Upper lobe of left lung (tissue), 6 donors: ENCODE measurements around the gene ITGA1. TPM values are rescaled to one million over a fixed set of nuclear protein-coding genes. Genes with fewer than 3 reads are reported as not detected.

ENCODE experiments used
- ATAC-seq, 2 donors: fragments of 200-7000 bp; cut with Tn5 transposase; one replicate each; pipeline ENCODE4 v1.9.1; 2022; ENCODE audit warnings: mild to moderate bottlenecking in 2 of 2, moderate library complexity in 2 of 2; ENCODE audit not compliant: low FRiP score in 2 of 2
- DNase-seq, 2 donors: peaks; one replicate each; pipeline ENCODE4 v3.0.0-alpha.2; 2019 to 2020
- H3K27ac ChIP-seq, 4 donors: fragments of 200-600 bp; sonication (generic); one replicate each; pipeline ENCODE4 v1.5.1; 2016 to 2019
- H3K27me3 ChIP-seq, 4 donors: fragments of 200-600 bp; sonication (generic); one replicate each; pipeline ENCODE4 v1.5.1; 2017 to 2019
- H3K36me3 ChIP-seq, 4 donors: fragments of 200-600 bp; sonication (generic); one replicate each; pipeline ENCODE4 v1.5.1; 2016 to 2019
- H3K4me1 ChIP-seq, 4 donors: fragments of 200-600 bp; sonication (generic); one replicate each; pipeline ENCODE4 v1.5.1; 2018 to 2019
- H3K4me3 ChIP-seq, 4 donors: fragments of 200-600 bp; sonication (generic); one replicate each; pipeline ENCODE4 v1.5.1; 2017 to 2019; ENCODE audit warnings: mild to moderate bottlenecking in 2 of 4, moderate library complexity in 1 of 4
- H3K9me3 ChIP-seq, 4 donors: fragments of 200-600 bp; sonication (generic); one replicate each; pipeline ENCODE4 v1.5.1; 2018 to 2019
- EP300 ChIP-seq, 4 donors: sonication (generic); formaldehyde crosslinking; IDR thresholded peaks; one replicate each; pipeline ENCODE4 v1.5.1; 2017; ENCODE audit warnings: antibody characterized with exemption in 4 of 4, control low read depth in 2 of 4
- POLR2A ChIP-seq, 4 donors: fragments of 450-650 bp; IDR thresholded peaks; one replicate each; pipeline ENCODE4 v1.5.1; 2016 to 2017; ENCODE audit warnings: antibody characterized with exemption in 4 of 4, mild to moderate bottlenecking in 2 of 4
- POLR2AphosphoS5 ChIP-seq, 2 donors: sonication (generic); formaldehyde crosslinking; IDR thresholded peaks; one replicate each; pipeline ENCODE4 v1.5.1; 2017; ENCODE audit warnings: antibody characterized with exemption in 2 of 2
- WGBS, 2 donors: methylation state at CpG; one replicate each; pipeline ENCODE4 v1.1.5; 2017 to 2018; 5-methylcytosine and 5-hydroxymethylcytosine counted together
- total RNA-seq, 6 donors: library from RNA; depleted of rRNA in 4 of 6; stranded (reverse); fragments of >200 nt in 4 of 6; gene quantifications; one replicate each; pipeline versions ENCODE4 v1.1.0 to v1.2.1, GENCODE V29; 2016 to 2021
- TF ChIP-seq, protein P1 (sequence below), 6 experiments: fragments of 450-650 bp in 4 of 6; fragments of 200-600 bp in 2 of 6; sonication (generic) in 2 of 6; IDR thresholded peaks; one replicate each; pipeline ENCODE4 v1.5.1; 2016 to 2019; ENCODE audit warnings: antibody characterized with exemption in 6 of 6
- donor health status: DM: no; HTN: no; CAD: no; lungs with moderate emphysema.
- donor health status: DM: no; HTN: yes; CAD: no; lungs with severe emphysema.

The ITGA1 gene
- total RNA-seq, 6 donors from 2014 or later = 19.9 to 134 (median 60.8) TPM

DNA sequence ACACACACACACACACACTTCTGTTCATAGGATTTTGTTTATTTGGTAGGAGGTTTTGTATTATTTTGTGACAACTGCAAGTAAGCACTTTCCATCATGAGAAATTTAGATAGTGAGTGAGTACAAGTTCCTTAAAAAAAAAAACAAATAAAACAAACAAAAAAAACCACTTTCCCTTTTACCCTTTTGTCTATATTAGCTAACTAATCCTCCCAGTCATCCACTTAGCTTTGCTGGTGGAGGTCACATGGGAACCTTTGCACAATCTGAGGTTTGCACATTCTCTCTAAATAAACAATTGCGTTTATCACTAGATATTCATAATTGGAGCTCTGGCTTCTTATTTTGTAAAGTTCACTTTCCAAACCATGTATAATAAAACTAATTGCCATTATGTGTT is 6.8 kb downstream of the ITGA1 start:
- Histone ChIP-seq H3K4me1 (peaks cover 8 to 45% (median 19%) of the 10 kb centered on the region in 4 donors), H3K36me3 (no peaks in the 10 kb centered on the region), H3K27ac (peak overlapping the region in 2 of 4 donors; percentile 6 to 38), H3K27me3 (no peaks in the 10 kb centered on the region), H3K4me3 (no peak overlapping the region), H3K9me3 (no peaks in the 10 kb centered on the region)
- no peak for TF ChIP-seq POLR2A (IDR thresholded peaks at IDR 0.05)
- TF ChIP-seq EP300 (IDR thresholded peaks at IDR 0.05) = peak in 1 of 4 donors; percentile 54
- TF ChIP-seq POLR2AphosphoS5 (IDR thresholded peaks at IDR 0.05) = no peak
- WGBS, 2 donors = 23 to 29% methylated on average over 1 of the region's 1 CpG
- DNase-seq (peak in 1 of 2 donors; percentile 47), ATAC-seq (no peak)

DNA sequence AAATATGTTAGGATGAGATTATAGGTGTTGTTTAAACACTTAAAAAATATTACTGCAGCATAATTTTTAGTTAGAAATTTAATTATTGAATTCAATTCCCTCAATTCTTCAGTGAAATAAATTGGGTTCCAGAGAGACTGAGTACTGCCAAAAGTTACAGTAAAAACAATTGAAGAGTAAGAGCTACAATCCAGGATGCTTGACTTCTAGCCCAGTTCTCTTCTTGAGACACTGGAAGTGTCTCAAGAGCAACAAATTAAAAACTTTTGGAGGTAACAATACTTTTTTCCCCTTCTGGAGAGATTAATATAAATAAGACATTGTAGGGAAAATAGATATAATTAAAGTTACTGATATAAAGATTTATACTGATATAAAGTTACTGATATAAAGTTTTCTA is 8.3 kb downstream of the ITGA1 start:
- H3K4me3 ChIP-seq = no peak overlapping the region
- TF ChIP-seq EP300 (IDR thresholded peaks at IDR 0.05) = no peak
- ATAC-seq (no peak), DNase-seq (no peak)
- H3K27ac ChIP-seq = peak overlapping the region in 2 of 4 donors; percentile 90 to 93
- no peaks in the 10 kb centered on the region for H3K9me3 ChIP-seq
- no peaks in the 10 kb centered on the region for H3K27me3 ChIP-seq
- peaks cover 14 to 47% (median 29%) of the 10 kb centered on the region in 4 donors for H3K4me1 ChIP-seq
- no peaks in the 10 kb centered on the region for H3K36me3 ChIP-seq

DNA sequence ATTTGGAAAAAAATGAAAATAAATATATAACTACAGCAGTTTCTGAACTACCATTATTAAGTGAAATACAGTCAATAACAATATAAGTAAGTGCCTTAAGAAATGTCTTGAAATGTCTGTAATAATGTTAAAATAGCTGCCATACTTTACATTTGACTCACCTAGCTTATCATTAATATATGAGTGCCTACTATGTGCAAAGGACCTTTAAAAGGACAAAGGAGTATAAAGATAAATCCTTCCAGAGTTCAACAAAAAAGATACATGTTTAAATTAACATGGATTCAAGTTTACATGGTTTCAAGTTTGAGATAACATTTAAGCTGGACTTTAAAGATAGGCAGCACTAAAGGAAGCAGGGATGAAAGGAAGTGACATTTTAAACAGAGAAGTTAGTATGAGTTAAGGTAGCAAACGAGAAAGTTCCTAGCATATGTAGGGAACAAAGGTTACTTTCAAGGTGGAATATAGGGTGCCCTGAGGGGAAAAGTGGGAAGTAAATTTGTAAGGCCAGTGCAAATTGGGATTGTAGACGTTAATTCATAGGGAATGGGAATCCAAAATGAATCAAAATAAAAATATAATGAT is 8.9 kb downstream of the ITGA1 start:
- Histone ChIP-seq H3K4me1 (peaks cover 19 to 49% (median 35%) of the 10 kb centered on the region in 4 donors), H3K4me3 (no peak overlapping the region), H3K9me3 (no peaks in the 10 kb centered on the region), H3K27me3 (no peaks in the 10 kb centered on the region), H3K27ac (peak overlapping the region; percentile 13 to 93 (median 62)), H3K36me3 (peaks cover 0 to 3% (median 0%) of the 10 kb centered on the region in 4 donors)
- DNase-seq = no peak
- WGBS, 2 donors = 68 to 78% methylated on average over 2 of the region's 2 CpGs
- no peak for TF ChIP-seq POLR2A (IDR thresholded peaks at IDR 0.05)
- TF ChIP-seq, protein P1, sequence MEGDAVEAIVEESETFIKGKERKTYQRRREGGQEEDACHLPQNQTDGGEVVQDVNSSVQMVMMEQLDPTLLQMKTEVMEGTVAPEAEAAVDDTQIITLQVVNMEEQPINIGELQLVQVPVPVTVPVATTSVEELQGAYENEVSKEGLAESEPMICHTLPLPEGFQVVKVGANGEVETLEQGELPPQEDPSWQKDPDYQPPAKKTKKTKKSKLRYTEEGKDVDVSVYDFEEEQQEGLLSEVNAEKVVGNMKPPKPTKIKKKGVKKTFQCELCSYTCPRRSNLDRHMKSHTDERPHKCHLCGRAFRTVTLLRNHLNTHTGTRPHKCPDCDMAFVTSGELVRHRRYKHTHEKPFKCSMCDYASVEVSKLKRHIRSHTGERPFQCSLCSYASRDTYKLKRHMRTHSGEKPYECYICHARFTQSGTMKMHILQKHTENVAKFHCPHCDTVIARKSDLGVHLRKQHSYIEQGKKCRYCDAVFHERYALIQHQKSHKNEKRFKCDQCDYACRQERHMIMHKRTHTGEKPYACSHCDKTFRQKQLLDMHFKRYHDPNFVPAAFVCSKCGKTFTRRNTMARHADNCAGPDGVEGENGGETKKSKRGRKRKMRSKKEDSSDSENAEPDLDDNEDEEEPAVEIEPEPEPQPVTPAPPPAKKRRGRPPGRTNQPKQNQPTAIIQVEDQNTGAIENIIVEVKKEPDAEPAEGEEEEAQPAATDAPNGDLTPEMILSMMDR (IDR thresholded peaks at IDR 0.05) = no peak
- TF ChIP-seq POLR2AphosphoS5 (IDR thresholded peaks at IDR 0.05) = no peak
- ATAC-seq = no peak

DNA sequence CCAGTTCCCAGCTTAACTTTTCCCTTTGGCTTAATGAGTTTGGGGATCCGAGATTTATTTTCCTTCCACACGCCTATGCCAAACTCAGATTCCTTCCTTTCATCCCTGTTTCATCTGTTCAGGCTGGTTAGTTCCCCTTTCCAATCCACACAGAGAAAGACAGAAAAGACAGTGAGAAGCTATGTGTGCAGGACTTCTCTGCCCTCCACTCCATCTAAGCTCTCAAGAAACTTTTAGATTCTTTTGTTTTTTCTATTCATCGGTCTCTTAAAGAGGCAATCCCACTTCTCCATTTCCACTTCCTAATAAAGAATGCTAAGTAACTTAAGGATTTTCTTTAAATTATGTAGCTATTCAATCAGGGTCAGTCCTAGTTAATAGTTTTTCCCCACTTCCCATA is 11.2 kb downstream of the ITGA1 start:
- no peaks in the 10 kb centered on the region for H3K9me3 ChIP-seq
- TF ChIP-seq POLR2AphosphoS5 (IDR thresholded peaks at IDR 0.05) (no peak), EP300 (IDR thresholded peaks at IDR 0.05) (no peak), POLR2A (IDR thresholded peaks at IDR 0.05) (no peak)
- TF ChIP-seq, protein P1 (IDR thresholded peaks at IDR 0.05) = no peak
- peak overlapping the region in 3 of 4 donors; percentile 60 to 74 (median 65) for H3K4me3 ChIP-seq
- ATAC-seq (peak in 1 of 2 donors; percentile 4), DNase-seq (no peak)
- H3K27ac ChIP-seq = peak overlapping the region; percentile 90 to 93 (median 92)
- H3K4me1 ChIP-seq = peaks cover 40 to 63% (median 52%) of the 10 kb centered on the region in 4 donors
- H3K27me3 ChIP-seq = no peaks in the 10 kb centered on the region
- WGBS, 2 donors = 10 to 13% methylated on average over 3 of the region's 3 CpGs
- peaks cover 0 to 9% (median 0%) of the 10 kb centered on the region in 4 donors for H3K36me3 ChIP-seq

DNA sequence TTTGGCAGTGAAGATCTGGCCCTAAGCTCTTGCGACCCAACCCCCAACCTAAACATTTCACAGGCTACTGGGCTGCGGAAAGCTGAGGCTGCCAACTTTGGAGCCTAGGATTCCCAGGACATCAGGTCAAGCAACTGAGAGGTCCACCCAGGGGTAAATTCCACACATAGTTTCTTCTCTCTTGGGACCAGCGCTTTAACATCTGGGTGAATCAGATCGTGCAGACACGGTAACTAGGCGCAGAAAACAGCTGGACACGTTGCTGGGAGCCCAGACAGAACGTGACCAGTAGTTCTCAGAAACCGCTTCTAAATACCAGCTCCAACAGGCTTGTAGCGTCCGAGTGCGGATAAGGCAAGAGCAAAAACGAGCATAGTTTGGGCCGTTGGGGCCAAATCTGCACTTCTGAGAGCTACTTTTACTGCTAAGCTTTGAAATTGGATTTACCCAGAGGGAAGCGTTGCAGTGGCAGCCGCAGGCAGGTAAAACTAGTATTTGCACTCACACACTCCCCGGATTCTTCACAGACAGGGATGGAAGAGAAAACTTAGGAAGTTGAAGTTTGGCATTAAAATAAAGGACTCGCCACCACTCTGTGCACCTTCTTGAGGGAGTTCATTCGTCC is 11.8 kb downstream of the ITGA1 start:
- DNase-seq (peak in 1 of 2 donors; percentile 43), ATAC-seq (peak; percentile 58 to 63)
- no peak for TF ChIP-seq POLR2A (IDR thresholded peaks at IDR 0.05)
- peak in 1 of 4 donors; percentile 31 for TF ChIP-seq EP300 (IDR thresholded peaks at IDR 0.05)
- TF ChIP-seq, protein P1 (IDR thresholded peaks at IDR 0.05) = no peak
- TF ChIP-seq POLR2AphosphoS5 (IDR thresholded peaks at IDR 0.05) = peak in 1 of 2 donors; percentile 4
- H3K27ac ChIP-seq = peak overlapping the region; percentile 90 to 93 (median 92)
- peaks cover 0 to 14% (median 0%) of the 10 kb centered on the region in 4 donors for H3K36me3 ChIP-seq
- H3K27me3 ChIP-seq = no peaks in the 10 kb centered on the region
- peaks cover 45 to 67% (median 57%) of the 10 kb centered on the region in 4 donors for H3K4me1 ChIP-seq
- no peaks in the 10 kb centered on the region for H3K9me3 ChIP-seq
- WGBS, 2 donors = 1 to 2% methylated on average over 18 to 19 of the region's 19 CpGs
- H3K4me3 ChIP-seq = peak overlapping the region; percentile 60 to 74 (median 68)
